Raji (cell line): Measurements from ENCODE around the gene SEMA3E.

Source experiments
- POLR2A ChIP-seq: IDR thresholded peaks from 2 replicates; pipeline ENCODE4 v1.6.1; 2011; ENCODE audit warnings: low read depth, low read length, control low read depth; ENCODE audit not compliant: insufficient read depth

Gene SEMA3E

DNA sequence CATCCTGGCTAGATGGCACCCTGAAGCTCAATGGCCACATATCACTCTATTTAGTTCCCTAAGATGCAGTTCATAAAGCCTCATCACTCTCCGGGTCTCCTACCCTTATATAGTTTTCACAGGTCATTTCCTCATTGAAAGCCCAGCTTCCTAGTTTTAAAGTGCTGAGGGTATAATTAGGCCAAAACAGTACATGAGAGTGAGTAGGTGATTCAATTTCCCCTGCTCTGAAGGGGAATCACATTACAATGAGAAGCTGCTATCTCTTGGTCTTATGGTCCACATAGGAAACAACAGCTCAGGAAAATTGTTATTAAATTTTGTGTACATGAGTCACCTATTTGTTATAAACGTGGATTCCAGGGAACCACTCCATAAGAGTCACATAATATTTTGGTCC, 162.0 kb downstream of the SEMA3E start:
- no peak for TF ChIP-seq POLR2A

DNA sequence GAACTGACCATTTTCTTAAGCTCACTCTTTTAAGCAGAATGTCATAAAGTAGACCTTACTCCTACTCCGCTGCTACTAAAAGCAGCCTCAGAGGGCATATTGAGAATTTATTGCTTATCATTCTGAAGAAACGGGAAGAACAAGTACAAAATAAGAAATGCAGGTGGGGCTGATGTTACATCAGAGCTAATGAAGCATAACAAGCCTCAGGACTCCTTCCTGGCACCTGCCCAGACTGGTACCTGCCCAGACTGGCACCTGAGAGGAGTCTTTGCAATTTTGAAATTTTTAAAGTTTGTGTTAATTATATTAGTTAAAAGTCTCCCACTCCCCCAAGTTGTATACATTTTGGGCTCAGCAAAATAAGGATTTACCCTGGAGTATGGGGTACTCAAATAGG, 162.4 kb downstream of the SEMA3E start:
- TF ChIP-seq POLR2A: no peak

DNA sequence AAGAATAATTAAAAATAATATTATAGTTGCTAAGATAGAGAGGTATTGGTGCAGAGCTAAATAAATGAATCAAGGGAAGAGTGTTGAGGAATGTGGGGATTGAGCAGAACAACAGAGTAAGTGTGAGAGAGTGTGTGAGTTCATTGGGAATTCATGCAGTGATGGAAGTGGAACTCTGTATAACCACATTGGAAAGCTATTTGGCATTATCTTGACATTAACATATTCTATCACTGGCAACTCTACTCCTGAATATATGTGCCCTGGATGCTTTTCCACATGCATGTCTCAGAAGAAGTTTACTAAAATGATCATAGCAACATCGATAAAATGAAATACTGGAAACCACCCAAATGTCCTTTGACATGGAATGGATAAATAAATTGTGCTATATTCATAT, 164.1 kb downstream of the SEMA3E start:
- TF ChIP-seq POLR2A: no peak

DNA sequence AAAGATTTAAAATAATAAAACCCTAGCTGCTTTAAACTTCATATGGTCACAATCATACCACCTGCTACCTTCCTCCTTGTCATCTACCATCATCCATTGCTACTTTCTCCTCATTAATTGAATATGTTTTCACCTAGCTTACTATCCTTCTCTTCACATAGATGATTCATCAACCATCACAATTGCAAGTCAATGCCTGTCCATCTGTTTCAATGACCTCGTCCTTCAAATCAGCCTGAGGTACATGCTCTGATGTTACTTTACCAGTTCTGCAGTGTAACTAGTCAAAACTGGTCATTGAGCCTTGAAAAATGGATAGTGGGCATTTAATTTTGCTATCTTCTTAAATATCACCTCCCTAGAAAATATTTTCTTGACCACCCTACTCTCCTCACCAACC, 164.7 kb downstream of the SEMA3E start:
- TF ChIP-seq POLR2A: no peak

DNA sequence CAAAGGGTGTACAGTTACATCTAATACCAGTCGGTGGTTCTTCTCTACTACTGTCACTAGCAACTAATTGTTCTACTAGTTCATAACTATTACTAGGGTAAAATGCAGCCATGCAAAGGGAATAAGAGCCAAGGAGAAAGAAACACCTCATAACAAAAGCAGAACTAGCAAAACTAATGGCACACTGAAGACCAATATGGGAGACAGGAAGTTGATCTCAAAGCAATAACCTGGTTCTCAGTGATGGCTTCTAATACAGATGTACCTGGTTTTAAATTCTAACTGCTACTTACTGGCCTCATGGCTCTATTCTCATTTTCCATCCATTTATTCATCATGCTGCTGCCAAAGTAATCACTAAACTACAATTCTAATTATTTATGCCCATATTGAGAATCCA, 170.3 kb downstream of the SEMA3E start:
- TF ChIP-seq POLR2A: no peak

DNA sequence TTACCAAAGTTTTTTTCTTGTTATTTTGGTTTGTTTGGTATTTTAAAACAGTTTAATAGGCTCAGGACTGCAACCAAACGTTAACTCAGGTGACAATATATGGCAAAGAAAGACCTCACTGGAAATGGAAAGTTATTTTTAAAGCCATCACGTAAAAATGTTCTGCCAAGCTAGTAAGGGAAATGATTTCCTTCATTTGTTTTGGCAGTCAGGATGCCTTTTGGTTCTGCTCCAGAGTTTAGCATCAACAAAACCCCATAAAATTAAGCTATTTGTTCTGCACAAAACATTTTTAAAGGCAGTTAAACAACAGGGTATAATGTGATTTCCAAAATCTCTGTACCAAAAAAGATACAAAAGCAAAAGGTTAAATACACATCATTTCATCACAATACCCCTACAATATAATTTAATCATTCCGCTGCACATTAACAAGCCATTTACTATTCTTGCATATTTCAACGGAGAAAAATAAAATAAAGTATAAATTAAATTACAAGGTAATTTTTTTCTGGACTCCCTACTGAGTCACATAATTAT, 172.4 kb downstream of the SEMA3E start:
- TF ChIP-seq POLR2A: no peak

DNA sequence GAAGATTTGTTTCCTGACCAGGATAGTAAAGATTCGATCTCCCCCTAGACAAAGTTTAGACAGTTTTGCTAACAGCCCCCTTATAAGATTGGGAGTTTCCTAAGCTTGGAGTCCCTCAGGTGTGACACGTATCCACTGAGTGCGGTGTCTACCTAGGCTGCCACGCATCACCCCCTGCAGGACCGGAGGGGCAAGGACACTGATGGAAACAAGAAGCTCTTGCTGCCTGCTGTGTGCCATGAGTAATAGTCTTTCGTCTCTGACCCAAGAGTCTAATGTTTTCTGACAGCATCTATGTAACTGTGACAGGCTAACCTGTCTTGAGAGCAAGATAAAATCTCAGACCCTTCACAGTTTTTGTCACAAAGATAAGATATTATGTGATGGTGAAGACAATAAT, 173.5 kb downstream of the SEMA3E start:
- TF ChIP-seq POLR2A: no peak

DNA sequence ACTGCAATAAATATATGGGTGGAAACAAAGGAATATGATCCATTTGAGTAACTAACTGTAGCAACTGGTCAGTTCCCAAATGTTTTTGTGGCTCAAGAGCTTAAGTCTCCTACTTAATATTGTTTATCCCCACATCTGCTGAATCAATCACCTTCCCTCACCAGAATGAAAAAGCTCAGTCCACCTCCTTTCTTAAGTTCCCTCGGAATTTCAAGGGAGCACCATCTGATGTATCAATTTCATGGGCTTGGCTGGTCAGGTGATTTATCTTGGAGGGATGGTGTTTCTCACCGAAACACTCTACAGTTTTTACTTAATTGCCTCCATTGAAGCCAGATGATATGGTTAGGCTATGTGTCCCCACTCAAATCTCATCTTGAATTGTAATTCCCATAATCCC, 176.6 kb downstream of the SEMA3E start:
- TF ChIP-seq POLR2A: no peak

DNA sequence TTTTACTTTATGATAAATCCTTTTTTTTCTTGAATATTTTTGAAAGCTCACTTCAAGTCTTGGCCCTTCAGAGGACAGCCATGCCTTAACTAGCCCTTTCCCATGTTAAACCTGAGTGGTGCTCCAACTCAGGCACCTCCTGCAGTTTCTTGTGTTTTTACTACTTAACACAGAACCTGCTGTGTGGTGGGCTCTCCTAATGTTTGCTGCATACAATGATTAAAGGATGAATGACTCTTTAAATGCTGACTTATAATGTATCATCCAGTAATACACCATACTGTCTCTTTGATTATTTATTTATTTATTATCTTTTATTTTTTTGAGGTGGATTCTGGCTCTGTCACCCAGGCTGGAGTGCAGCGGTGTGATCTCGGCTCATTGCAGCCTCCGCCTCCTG, 179.4 kb downstream of the SEMA3E start:
- no peak for TF ChIP-seq POLR2A

DNA sequence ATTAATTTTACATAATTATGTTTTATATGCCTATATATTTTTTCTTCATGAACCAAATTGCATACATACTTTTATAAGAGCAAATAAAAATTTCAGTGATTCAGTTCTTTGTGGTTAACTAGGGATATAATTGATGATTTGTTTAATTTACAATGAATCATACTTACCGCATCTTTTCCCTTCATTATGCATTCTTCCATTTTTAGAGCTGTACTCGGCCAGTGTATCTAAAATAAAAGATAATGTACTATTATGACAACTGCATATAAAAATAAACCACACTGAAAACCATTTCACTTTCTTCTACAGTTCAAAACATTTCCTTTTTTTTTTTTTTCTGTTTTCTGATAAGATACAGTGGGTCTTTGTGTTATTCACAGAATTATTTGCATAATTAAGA, 179.9 kb downstream of the SEMA3E start:
- TF ChIP-seq POLR2A: no peak

DNA sequence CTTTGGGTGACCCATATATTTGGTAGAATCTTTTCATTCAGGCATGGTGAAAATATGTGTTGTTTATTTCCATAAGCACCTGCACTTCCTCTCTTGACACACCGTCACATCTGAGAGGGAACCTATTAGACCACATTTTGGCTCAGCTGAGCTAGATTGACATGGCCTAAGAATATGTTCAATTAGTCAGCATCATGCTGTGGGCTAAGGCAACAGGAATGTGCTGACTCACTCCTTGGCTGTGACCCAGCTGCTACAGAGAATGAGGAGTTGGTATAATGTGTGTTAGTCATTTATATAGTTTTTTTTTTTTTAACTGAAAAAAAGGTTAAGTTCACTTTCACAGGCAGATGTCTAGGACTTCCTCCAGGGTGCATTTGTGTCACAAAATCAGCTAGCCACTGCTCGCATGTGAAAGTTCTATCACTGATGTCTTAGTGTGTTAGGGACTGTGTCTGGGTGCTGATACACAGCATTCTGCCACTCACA, 180.6 kb downstream of the SEMA3E start:
- no peak for TF ChIP-seq POLR2A

DNA sequence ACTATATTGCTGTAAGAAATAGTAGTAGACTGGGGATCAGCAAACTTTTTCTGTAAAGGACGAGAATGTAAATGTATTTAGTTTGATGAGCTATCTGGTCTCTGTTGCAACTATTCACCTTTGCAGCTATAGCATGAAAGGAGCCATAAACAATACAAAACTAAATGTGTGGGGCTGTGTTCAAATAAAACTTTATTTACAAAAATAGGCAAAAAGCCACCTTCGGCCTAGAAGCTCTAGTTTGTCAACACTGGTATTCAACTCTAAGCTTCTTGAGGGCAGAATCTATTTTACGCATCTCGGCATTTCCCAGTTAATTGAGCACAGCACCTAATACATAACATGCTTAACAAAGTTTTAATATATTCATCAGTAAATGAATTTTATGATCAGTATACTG, 181.4 kb downstream of the SEMA3E start:
- TF ChIP-seq POLR2A: no peak

DNA sequence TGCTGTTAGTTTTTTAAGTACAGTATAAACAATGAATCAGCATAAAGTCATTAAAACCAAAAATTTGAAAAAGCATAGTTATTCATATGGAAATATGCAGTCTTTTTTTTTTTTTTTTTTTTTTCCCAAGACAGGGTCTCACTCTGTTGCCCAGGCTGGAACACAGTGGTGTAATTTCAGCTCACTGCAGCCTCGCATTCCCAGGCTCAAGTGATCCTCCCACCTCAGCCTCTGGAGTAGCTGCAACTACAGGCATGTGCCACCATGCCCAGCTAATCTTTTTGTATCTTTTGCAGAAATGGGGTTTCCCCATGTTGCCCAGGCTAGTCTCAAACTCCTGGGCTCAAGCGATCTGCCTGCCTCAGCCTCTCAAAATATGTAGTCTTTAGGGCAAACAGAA, 182.0 kb downstream of the SEMA3E start:
- no peak for TF ChIP-seq POLR2A

DNA sequence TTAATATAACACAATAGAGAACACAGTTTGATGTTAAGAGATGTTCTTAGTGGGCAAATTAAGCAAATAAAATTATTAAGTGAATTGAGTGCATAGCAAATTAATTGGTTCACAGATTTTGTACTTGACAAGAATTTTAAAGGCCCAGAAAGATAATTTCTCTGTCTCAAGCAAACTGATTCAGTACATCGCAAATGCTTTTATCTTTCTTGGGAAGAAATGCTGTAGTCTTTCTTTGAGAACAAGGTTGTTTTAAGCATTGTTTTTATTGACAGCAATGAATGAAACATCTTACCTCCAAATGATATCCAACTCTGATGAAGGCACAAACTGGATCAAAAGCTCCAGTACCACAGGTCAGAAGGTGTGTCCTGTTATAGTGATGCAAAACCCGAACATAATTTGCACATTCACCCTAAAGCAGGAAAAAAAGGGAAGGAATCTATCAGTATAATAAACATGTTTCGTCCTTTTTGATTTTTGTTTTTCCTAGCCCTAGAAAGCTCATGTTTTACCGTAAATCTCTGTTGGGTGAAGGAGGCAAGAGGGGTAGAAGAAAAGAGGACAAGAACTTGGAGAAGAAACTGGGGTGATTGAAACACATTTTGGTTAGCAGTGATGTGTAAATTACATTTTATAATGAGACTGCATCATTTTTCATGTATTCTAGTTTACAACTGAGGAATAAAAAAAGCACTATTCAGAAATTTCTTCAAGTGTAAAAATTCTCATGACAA, 182.6 kb downstream of the SEMA3E start:
- TF ChIP-seq POLR2A: no peak

DNA sequence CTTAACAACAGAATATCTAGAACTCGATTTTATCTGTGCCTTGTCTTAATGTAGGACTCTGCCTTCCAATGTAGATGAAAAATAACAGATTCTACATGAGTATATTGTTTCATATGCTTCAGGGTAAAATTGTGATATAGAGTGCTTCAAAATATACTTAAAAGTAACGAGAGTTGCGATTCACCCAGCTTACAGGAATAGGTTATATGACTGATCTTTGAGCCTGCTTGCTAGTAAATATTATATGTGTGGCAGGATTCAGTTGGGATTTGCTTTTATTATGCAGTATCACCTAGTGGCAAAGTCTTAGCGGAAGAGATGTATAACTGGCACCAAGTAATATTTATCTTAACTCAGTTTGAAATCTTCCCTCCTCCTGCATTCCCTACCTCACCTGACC, 183.3 kb downstream of the SEMA3E start:
- TF ChIP-seq POLR2A: no peak

DNA sequence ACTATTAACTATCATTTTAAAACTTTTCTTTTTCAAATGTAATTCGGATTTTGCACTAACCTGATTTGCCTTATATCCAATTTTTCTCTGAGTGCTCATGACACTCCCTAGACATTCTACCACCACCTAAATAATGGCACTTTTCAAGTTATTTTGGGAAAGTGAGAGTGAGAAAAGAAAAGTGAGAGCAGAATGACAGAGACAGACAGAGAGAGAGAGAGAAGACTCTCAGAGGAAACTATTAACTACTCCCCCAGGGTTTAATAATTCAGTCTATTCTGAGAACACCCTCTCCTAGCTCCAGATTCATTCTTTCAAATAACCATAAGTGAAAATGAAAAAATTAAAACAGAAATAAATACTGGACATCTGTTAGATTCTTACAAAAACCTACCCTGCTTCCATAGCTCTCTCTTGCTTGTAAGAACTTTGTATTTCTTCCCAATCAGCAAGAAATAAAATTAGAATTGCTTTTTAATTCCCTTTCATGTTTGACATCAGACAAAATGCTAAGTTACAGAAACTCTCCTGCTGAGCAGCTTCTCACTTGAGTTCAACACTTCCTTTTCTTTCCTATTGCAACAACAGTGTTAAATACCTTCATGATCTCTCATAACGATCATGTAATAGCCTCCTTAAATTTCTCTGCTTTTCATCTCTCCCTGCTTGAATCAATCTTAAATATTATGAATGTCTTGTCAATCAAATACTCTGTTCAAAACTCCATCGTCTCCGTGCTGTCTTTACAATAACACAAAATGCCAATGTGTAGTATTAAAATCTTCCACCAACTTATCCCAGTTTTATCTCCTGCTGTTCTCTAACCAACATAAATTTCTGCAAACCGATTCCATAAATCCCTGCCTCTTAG, 191.7 kb downstream of the SEMA3E start:
- TF ChIP-seq POLR2A: no peak
